Measurements from ENCODE around the gene SLC30A1.

Gene SLC30A1

GRCh38 chr1:211620097-211620496 lies 41.1 kb upstream of the SLC30A1 start:
- no peak overlapping the region for H3K4me3 ChIP-seq (ENCODE audit: control insufficient read depth, low read depth, low read length)
- TF ChIP-seq CTCF (conservative IDR thresholded peaks at IDR 0.05; ENCODE audit: control insufficient read depth, insufficient read depth, low read depth, low read length) = no peak
- no peak for DNase-seq (ENCODE audit: low read depth)

- no peak for TF ChIP-seq CTCF (conservative IDR thresholded peaks at IDR 0.05; ENCODE audit: control insufficient read depth, insufficient read depth, low read depth, low read length)
- no peak for DNase-seq (ENCODE audit: low read depth)
- no peak overlapping the region for H3K4me3 ChIP-seq (ENCODE audit: control insufficient read depth, low read depth, low read length)
These were observed 40.4 kb upstream of the SLC30A1 start for GRCh38 chr1:211619033-211619996.

- H3K4me3 ChIP-seq (ENCODE audit: control insufficient read depth, low read depth, low read length) = no peak overlapping the region
- TF ChIP-seq CTCF (conservative IDR thresholded peaks at IDR 0.05; ENCODE audit: control insufficient read depth, insufficient read depth, low read depth, low read length) = no peak
- no peak for DNase-seq (ENCODE audit: low read depth)
These were observed 38.0 kb upstream of the SLC30A1 start for GRCh38 chr1:211616965-211617297.

GRCh38 chr1:211616231-211616964 lies 37.4 kb upstream of the SLC30A1 start:
- no peak for TF ChIP-seq CTCF (conservative IDR thresholded peaks at IDR 0.05; ENCODE audit: control insufficient read depth, insufficient read depth, low read depth, low read length)
- no peak for DNase-seq (ENCODE audit: low read depth)
- no peak overlapping the region for H3K4me3 ChIP-seq (ENCODE audit: control insufficient read depth, low read depth, low read length)

- no peak for TF ChIP-seq CTCF (conservative IDR thresholded peaks at IDR 0.05; ENCODE audit: control insufficient read depth, insufficient read depth, low read depth, low read length)
- no peak for DNase-seq (ENCODE audit: low read depth)
- no peak overlapping the region for H3K4me3 ChIP-seq (ENCODE audit: control insufficient read depth, low read depth, low read length)
These were observed 35.7 kb upstream of the SLC30A1 start for GRCh38 chr1:211614615-211615014.

- DNase-seq (ENCODE audit: low read depth) = no peak
- no peak overlapping the region for H3K4me3 ChIP-seq (ENCODE audit: control insufficient read depth, low read depth, low read length)
- no peak for TF ChIP-seq CTCF (conservative IDR thresholded peaks at IDR 0.05; ENCODE audit: control insufficient read depth, insufficient read depth, low read depth, low read length)
These were observed 35.0 kb upstream of the SLC30A1 start for GRCh38 chr1:211613951-211614350.
